Stimulated activated CD4-positive, alpha-beta T cell treated with anti-CD3 and anti-CD28 coated beads, Interleukin-12 subunit alpha, Interleukin-12 subunit beta, amount 100 ng/mL, for 24 hours (primary cell): ENCODE measurements around the gene RBM25.
A peak's percentile ranks its signal among the peaks of the same experiment; 100 is the strongest.

Experiments
- DNase-seq, 2 experiments: peaks; one replicate each; pipeline ENCODE4 v3.0.0-alpha.2; 2020; ENCODE audit warnings: low read depth in 2 of 2

Gene RBM25

DNA sequence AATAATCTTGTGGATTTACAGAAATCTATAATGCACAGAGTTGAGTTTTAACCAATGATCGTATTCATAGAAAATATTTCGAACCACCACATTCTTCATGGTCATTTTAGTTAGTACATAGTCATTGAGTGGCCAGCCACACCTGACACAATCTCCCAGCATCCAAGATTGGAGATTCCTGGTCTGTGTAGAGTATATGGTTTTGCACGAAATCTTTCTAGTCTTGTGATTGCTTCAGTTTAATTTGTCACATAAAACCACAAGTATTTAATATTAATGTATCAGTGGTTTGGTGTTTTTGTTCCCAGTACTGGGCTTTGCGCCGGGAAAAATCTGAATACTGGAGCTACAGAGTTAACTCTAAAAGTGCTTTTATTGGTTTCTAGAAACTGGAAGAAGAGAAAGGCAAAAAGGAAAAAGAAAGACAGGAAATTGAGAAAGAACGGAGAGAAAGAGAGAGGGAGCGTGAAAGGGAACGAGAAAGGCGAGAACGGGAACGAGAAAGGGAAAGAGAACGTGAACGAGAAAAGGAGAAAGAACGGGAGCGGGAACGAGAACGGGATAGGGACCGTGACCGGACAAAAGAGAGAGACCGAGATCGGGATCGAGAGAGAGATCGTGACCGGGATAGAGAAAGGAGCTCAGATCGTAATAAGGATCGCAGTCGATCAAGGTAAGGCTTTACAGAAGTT is 44.6 kb downstream of the RBM25 start:
- no peak for DNase-seq

DNA sequence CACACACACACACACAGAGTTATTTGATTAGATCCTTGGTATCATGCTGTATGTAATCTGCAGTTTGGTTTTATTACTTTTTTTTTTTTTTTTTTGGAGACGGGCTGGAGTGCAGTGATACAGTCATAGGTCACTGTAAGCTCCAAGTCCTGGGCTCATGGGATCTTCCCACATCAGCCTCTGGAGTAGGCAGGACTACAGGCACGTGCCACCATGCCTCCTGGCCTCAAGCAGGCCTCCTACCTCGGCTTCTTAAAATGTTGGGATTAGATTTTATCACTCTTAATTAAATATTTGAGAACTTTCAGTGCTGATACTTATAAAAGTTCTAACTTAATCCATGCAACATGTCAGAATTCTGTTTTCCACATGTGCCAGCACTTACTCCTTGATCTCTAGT is 46.7 kb downstream of the RBM25 start:
- DNase-seq = no peak

DNA sequence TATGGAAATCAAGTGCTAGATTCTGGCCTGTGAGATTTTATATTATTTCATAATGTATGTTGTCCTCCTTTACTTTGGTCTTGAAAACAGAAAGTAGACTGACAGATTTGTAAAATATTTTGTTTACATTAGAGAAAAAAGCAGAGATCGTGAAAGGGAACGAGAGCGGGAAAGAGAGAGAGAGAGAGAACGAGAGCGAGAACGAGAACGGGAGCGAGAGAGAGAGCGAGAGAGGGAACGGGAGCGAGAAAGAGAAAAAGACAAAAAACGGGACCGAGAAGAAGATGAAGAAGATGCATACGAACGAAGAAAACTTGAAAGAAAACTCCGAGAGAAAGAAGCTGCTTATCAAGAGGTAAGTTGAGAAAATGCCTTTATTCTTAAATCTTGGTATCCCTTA is 47.4 kb downstream of the RBM25 start:
- no peak for DNase-seq

DNA sequence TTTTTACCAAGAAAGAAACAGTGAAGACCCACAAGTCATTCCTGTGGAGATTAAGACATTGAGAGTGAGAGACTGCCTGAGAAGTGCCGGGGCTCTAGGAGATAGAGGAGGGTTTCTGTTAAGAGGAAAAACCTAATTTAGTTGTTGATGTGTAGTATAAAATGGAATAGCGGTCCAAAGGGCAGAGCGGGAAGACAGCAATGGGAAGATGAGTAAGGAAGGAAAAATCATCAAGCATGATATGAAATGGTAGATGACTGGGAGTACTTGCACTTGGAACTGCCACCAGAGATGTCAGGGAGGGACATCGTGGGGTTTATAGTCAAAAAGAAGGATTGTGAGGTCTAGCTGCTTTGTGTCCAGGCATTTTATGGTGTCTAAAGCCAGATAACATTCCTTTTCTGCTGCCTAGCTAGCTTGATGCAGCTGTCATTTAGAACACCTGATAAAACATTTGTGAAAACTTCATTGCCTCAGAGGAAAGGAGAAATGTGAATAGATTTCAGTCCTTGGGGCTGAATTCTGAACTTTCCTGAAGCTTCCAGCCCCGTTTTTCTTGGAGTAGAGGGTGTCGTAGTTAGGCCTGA is 57.8 kb downstream of the RBM25 start:
- DNase-seq = no peak

GRCh38 chr14:73124180-73124894 is 66.0 kb downstream of the RBM25 start:
- DNase-seq = no peak

- DNase-seq = no peak
Observed at GRCh38 chr14:73125169-73125588, 66.8 kb downstream of the RBM25 start.

- no peak for DNase-seq
Observed at GRCh38 chr14:73125746-73126145, 67.4 kb downstream of the RBM25 start.

DNA sequence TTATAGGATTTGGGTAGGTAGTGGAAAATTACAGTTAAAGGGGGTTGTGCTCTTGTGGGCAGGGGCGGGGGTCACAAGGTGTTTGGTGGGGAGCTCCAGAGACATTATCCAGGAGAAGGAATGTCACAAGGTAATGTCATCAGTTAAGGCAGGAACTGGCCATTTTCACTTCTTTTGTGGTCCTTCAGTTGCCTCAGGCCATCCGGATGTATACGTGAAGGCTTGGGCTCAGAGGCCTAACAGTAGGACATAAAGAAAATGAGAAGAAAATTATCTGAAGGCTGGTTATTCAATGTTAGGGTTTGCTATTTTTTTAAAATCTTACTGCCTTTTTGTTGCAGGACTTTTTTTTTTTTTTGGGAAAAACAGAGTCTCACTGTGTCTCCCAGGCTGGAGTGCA is 75.5 kb downstream of the RBM25 start:
- no peak for DNase-seq

GRCh38 chr14:73136085-73136386 is 77.7 kb downstream of the RBM25 start:
- DNase-seq = no peak

DNA sequence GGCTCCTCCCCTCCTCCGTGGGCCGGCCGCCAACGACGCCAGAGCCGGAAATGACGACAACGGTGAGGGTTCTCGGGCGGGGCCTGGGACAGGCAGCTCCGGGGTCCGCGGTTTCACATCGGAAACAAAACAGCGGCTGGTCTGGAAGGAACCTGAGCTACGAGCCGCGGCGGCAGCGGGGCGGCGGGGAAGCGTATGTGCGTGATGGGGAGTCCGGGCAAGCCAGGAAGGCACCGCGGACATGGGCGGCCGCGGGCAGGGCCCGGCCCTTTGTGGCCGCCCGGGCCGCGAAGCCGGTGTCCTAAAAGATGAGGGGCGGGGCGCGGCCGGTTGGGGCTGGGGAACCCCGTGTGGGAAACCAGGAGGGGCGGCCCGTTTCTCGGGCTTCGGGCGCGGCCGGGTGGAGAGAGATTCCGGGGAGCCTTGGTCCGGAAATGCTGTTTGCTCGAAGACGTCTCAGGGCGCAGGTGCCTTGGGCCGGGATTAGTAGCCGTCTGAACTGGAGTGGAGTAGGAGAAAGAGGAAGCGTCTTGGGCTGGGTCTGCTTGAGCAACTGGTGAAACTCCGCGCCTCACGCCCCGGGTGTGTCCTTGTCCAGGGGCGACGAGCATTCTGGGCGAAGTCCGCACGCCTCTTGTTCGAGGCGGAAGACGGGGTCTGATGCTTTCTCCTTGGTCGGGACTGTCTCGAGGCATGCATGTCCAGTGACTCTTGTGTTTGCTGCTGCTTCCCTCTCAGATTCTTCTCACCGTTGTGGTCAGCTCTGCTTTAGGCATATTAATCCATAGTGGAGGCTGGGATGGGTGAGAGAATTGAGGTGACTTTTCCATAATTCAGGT is 78.3 kb downstream of the RBM25 start, which contains the start of gene PSEN1:
Gene PSEN1 (plus strand): TSS at position 121 of the 839 bp plus-strand sequence. CDS start 11,513 bp downstream, outside the sequence.
- peak; percentile 96 to 99 for DNase-seq

GRCh38 chr14:73140811-73141323 is 82.5 kb downstream of the RBM25 start:
- no peak for DNase-seq

DNA sequence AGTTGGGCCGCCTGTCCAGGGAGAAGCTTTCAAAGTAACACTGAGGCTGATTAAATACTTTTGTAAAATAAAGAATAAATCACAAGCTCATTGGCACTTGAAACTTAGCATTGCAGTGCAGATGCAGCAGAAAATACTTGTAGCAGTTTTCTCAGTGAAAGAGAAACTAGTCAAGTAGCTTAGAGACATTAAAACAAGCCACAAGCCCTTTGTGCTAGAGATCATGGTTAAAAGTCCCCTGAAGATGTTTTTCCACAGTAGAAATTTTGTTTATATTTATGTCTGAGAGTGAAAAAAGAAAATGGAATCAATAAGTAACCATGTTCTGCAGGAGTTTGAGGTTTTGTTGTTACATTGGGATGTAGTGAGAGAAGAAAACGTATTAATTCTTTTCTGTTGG is 83.9 kb downstream of the RBM25 start:
- DNase-seq = no peak

DNA sequence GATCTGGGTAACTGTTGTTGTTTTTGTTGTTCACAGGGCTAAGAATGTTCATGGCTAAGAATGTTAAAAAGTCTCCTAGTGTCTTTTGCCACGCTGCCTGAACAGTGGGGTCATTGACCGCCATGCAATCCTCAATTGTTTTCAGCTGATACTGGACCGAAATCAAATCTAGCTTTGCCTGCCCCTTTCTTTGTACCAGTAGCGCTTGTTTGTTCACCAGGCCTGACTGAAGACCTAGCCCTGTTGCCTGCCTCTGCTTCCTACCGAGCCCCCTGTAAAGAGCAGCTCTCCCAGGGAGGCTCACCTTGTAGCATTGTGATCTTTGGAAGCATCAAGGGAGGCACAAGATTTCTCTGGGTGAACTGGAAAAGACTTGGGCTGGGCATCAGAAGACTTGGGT is 84.7 kb downstream of the RBM25 start:
- no peak for DNase-seq

DNA sequence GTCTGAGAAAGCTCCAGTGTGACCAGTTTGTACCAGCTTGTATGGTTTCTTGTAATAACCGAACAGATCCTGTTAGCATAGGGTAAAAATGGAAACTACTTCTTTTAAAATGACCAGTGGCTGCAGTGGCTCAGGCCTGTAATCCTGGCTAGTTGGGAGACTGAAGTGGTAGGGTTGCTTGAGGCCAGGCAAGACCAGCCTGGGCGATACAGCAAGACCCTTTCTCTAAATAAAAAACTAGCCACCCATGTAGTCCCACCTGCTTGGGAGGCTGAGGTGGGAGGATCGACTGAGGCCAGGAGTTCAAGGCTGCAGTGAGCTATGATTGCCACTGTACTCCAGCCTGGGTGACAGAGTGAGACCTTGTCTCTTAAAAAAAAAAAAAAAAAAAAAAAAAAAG is 85.3 kb downstream of the RBM25 start:
- no peak for DNase-seq

GRCh38 chr14:73145371-73145770 is 87.0 kb downstream of the RBM25 start:
- DNase-seq = no peak

DNA sequence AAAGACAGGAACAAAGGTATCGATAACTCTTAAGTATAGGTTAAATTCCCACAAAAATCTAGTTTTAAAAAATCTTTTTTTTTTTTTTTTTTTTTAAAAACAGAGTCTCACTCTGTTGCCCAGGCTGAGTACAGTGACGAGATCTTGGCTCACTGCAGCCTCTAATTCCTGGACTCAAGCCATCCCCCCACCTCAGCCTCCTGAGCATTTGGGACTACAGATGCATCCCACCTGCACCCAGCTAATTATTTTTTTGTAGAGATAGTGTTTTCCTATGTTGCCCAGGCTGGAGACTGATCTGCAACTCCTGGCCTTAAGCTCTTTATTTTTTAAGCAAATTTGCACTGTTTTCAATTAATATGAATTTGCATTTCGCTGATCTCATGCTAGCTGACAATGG is 87.8 kb downstream of the RBM25 start:
- no peak for DNase-seq

DNA sequence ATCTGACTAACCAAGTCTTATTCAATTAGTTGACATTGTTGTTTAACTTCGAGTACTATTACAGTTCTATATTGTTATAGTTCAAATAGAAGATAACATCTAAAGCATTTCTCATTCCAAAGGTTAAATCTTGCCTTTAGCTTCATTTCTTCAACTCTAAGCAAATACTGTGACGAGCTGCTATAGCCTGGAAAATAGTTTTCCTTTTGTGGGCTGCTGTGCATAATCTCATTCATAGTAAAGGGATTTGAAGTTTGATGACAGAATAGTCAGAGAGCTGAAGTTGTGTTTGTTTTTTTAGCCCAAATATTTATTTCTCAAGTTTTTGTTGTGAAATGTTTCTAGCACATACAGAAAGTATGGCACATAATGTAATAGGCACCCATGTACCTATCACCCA is 91.4 kb downstream of the RBM25 start:
- DNase-seq = no peak

DNA sequence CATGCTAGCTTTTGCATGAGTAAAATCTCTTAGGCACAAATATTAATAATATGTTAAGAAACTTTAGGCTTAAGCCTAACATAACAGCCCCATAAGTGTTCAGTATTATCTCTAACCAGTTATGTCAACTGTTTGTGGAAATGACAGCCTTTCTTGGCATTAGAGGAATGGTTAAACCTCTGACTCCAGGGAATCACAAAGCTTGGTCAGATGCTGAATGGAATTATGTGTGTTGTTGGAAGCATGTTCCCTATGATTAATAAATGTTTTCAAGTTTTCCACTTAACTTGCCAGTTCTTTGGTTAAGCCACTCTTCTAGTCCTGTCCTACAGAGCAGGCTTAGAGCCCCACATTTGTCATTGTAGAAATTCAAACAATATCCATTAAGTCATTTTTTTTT is 94.9 kb downstream of the RBM25 start:
- no peak for DNase-seq

DNA sequence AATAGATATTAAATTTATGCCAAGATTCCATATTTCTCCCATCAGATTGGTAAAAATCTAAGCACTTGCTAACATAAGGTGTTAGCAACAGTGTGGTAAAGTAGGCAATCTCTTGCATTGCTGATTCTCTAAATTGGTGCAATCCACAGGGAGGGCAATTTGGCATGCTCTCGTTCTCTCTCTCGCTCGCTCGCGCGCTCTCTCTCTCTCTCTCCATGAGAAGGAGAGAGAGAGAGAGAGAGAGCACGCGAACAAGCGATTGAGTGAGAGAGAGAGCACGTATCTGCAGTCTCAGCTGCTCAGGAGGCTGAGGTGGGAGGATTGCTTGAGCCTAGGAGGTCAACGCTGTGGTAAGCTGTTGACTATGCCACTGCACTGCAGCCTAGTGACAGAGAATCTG is 103.9 kb downstream of the RBM25 start:
- no peak for DNase-seq

DNA sequence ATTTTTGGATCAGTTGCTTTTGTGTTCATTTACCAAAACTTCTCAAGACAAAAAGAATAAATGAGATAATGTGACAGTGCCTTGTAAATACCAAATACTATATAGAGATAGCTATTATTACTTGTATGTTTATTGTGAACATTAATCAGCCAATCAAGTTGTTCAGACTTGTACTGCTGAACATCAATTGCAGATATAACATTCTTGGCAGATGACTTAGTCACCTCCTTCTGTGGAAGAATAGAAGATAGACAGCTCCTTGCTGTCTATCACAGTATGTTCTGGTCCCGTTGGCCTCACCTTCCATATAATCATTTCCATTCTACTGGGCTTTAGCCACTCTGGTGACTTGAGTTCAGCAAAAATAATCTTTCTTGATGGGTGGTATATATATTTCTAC is 108.1 kb downstream of the RBM25 start:
- no peak for DNase-seq

DNA sequence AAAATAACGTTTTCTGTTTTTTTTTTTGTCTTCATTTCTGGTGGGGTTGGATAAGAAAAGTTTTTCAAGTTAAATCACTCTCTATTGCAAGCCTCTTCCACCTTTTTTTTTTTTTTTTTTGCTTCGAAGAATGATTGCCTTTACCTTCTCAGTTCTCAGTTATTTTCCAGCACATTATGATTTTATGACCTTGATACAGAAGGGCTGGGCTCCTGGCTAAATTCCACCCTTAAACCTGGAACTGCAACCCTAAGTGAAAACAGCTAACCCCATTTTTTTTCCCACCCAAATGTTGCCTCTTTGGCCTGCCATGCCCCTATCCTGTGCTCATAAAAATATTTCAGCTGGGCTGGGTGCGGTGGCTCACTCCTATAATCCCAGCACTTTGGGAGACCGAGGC is 109.4 kb downstream of the RBM25 start:
- DNase-seq = no peak

- no peak for DNase-seq
Observed at GRCh38 chr14:73168274-73168673, 109.9 kb downstream of the RBM25 start.
